ENCODE measurements around the gene GNG12. TPM values are rescaled to one million over a fixed set of nuclear protein-coding genes. Genes with fewer than 3 reads are reported as not detected.
"Not testable (repeated sequence)": the region's sequence is repeated elsewhere in the genome, so short reads cannot be mapped to it uniquely, and the experiment has no call there.

GNG12 gene
- total RNA-seq, 5 donors from 2014 or later (not counting 1 experiment from before 2014, with no cell fraction given): 0.26 to 0.44 (median 0.35) TPM; not detected in 2

DNA sequence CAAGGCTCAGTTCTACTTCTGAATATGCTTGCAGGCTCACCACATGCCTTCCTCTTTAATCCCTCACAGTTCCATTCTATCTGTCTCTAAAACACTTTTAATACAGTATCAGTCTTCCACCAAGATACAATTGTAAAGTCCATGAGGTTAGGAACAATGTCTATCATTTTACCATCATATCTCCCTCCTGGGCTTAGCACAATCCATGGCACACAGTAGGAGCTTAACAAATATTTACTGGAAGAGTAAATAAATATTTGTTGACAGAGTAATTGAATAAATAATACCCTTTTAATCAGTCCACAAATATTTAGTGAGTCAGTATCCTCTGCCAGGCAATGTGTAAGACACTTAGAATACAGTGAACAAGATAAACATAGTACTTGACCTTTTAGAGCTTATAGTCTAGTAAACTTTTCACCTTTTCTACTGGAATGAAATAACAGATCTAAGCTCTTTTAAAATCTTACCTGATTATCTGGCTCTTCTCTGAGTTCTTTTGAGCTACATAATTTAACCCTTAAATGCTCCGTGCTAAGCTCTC lies 160.9 kb downstream of the GNG12 start:
- Mint-ChIP-seq H3K36me3 (no peaks in the 10 kb centered on the region), H3K4me1 (peaks cover 20 to 26% (median 23%) of the 10 kb centered on the region in 3 donors), H3K4me3 (no peak overlapping the region), H3K9me3 (no peaks in the 10 kb centered on the region), H3K27me3 (peaks cover 10 to 13% of the 10 kb centered on the region in 2 donors), H3K27ac (no peak overlapping the region)
- H3K4me3 ChIP-seq (ENCODE audit: control insufficient read depth in 1 of 2, extremely low read depth in 1 of 2, low read length in 1 of 2): no peak overlapping the region
- H3K27ac ChIP-seq (ENCODE audit: low read length): no peak overlapping the region
- no peaks in the 10 kb centered on the region for H3K36me3 ChIP-seq (ENCODE audit: control insufficient read depth in 2 of 2, extremely low read depth in 1 of 2, insufficient read depth in 1 of 2, low read length in 1 of 2)
- no CpG with 5 or more reads among the region's 1 CpG for WGBS (ENCODE audit: insufficient coverage)
- ATAC-seq (replicated peaks in 1 of 4) (no peak), DNase-seq (no peak)
- H3K9me3 ChIP-seq: no peaks in the 10 kb centered on the region
- no peaks in the 10 kb centered on the region for H3K27me3 ChIP-seq (replicated peaks in 1 of 2; ENCODE audit: control insufficient read depth in 2 of 2, extremely low read depth in 1 of 2, insufficient read depth in 2 of 2, low read length in 1 of 2)
- ChIA-PET CTCF (no interaction called here), POLR2A (interaction anchor here (0.6 to 3.0 kb wide), 4 partner anchors 8 to 303 kb away, joined by 3 to 23 read pairs (median 4); partner anchors contain the start of gene GADD45A (in 1 of the 2))
- H3K4me1 ChIP-seq (ENCODE audit: control insufficient read depth in 1 of 2, extremely low read depth in 1 of 2, insufficient read depth in 2 of 2, low read length in 2 of 2): peaks cover 11 to 18% of the 10 kb centered on the region in 2 experiments

DNA sequence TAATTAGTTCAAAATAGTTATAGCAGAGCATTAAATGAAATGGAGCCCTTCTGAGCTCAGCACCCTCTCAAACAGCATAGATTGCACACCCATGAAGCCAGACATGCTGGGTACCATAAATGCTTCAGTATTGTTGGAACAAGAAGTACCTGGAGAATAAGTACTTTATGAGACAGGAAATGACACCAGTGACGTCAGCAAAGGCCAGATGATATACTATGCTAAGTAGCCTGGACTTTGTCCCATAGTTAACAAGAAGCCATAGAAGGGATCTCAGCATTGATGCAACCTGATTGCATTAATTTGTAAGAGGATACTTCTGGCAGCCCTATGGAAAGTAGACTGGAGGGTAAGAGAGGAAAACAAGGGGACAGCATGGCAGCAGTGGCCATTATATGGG lies 164.6 kb downstream of the GNG12 start:
- no peak for ATAC-seq (replicated peaks in 1 of 4)
- peaks cover 14 to 16% of the 10 kb centered on the region in 2 donors for H3K27me3 Mint-ChIP-seq
- 44% methylated on average over 1 of the region's 1 CpG for WGBS (ENCODE audit: insufficient coverage)
- no peak overlapping the region for H3K4me3 ChIP-seq (ENCODE audit: control insufficient read depth in 1 of 2, extremely low read depth in 1 of 2, low read length in 1 of 2)
- H3K4me3 Mint-ChIP-seq: no peak overlapping the region
- no peak overlapping the region for H3K27ac Mint-ChIP-seq
- no peak for DNase-seq
- H3K4me1 ChIP-seq (ENCODE audit: control insufficient read depth in 1 of 2, extremely low read depth in 1 of 2, insufficient read depth in 2 of 2, low read length in 2 of 2): no peaks in the 10 kb centered on the region
- POLR2A ChIA-PET: interaction anchor here in 1 of 2 donors (0.6 kb wide), 1 partner anchor 497 kb away, joined by 3 read pairs; no protein-coding TSS in a partner anchor
- no peaks in the 10 kb centered on the region for H3K9me3 Mint-ChIP-seq
- H3K9me3 ChIP-seq: no peaks in the 10 kb centered on the region
- CTCF ChIA-PET: no interaction called here
- no peaks in the 10 kb centered on the region for H3K36me3 ChIP-seq (ENCODE audit: control insufficient read depth in 2 of 2, extremely low read depth in 1 of 2, insufficient read depth in 1 of 2, low read length in 1 of 2)
- no peaks in the 10 kb centered on the region for H3K27me3 ChIP-seq (replicated peaks in 1 of 2; ENCODE audit: control insufficient read depth in 2 of 2, extremely low read depth in 1 of 2, insufficient read depth in 2 of 2, low read length in 1 of 2)
- peaks cover 0 to 7% (median 5%) of the 10 kb centered on the region in 3 donors for H3K4me1 Mint-ChIP-seq
- no peak overlapping the region for H3K27ac ChIP-seq (ENCODE audit: low read length)
- no peaks in the 10 kb centered on the region for H3K36me3 Mint-ChIP-seq

DNA sequence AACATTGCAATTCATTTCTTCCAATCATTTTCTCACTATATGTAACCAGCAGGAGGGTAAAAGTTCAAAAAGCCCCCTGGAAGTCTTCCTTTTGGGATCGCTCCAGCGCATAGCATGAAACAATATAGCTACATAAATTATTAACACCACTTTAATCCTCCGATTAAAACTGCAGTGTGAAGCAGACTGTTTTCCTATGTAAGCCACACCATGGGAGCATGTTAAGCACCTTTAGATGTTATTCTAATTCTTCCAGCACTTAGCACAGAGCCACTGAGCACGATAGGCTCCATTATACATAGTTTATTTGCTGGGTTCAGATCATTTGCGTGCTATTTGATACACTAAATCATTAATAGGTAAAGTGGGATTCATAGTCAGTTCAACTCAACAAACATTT lies 166.6 kb downstream of the GNG12 start:
- H3K27me3 Mint-ChIP-seq: peaks cover 13 to 24% of the 10 kb centered on the region in 2 donors
- no peaks in the 10 kb centered on the region for H3K4me1 Mint-ChIP-seq
- POLR2A ChIA-PET: no interaction called here
- DNase-seq (no peak), ATAC-seq (replicated peaks in 1 of 4) (no peak)
- no CpG with 5 or more reads among the region's 5 CpGs for WGBS (ENCODE audit: insufficient coverage)
- no peak overlapping the region for H3K4me3 ChIP-seq (ENCODE audit: control insufficient read depth in 1 of 2, extremely low read depth in 1 of 2, low read length in 1 of 2)
- H3K36me3 ChIP-seq (ENCODE audit: control insufficient read depth in 2 of 2, extremely low read depth in 1 of 2, insufficient read depth in 1 of 2, low read length in 1 of 2): no peaks in the 10 kb centered on the region
- CTCF ChIA-PET: interaction anchor here in 1 of 2 donors (1.7 kb wide), 1 partner anchor 12 kb away, joined by 5 read pairs; no protein-coding TSS in a partner anchor
- H3K9me3 ChIP-seq: no peaks in the 10 kb centered on the region
- no peak overlapping the region for H3K27ac Mint-ChIP-seq
- no peak overlapping the region for H3K27ac ChIP-seq (ENCODE audit: low read length)
- H3K27me3 ChIP-seq (replicated peaks in 1 of 2; ENCODE audit: control insufficient read depth in 2 of 2, extremely low read depth in 1 of 2, insufficient read depth in 2 of 2, low read length in 1 of 2): no peaks in the 10 kb centered on the region
- no peaks in the 10 kb centered on the region for H3K36me3 Mint-ChIP-seq
- H3K4me3 Mint-ChIP-seq: no peak overlapping the region
- no peaks in the 10 kb centered on the region for H3K4me1 ChIP-seq (ENCODE audit: control insufficient read depth in 1 of 2, extremely low read depth in 1 of 2, insufficient read depth in 2 of 2, low read length in 2 of 2)
- H3K9me3 Mint-ChIP-seq: no peaks in the 10 kb centered on the region

DNA sequence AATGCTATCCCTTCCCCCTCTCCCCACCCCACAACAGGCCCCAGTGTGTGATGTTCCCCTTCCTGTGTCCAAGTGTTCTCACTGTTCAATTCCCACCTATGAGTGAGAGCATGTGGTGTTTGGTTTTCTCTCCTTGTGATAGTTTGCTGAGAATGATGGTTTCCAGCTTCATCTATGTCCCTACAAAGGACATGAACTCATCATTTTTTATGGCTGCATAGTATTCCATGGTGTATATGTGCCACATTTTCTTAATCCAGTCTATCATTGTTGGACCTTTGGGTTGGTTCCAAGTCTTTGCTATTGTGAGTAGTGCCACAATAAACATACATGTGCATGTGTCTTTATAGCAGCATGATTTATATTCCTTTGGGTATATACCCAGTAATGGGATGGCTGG lies 168.0 kb downstream of the GNG12 start:
- H3K36me3 Mint-ChIP-seq; H3K27me3 ChIP-seq (replicated peaks in 1 of 2; ENCODE audit: control insufficient read depth in 2 of 2, extremely low read depth in 1 of 2, insufficient read depth in 2 of 2, low read length in 1 of 2); DNase-seq; H3K27ac ChIP-seq (ENCODE audit: low read length); H3K9me3 Mint-ChIP-seq; CTCF ChIA-PET; H3K27ac Mint-ChIP-seq; H3K4me1 Mint-ChIP-seq; H3K4me3 Mint-ChIP-seq; ATAC-seq (replicated peaks in 1 of 4); POLR2A ChIA-PET; H3K4me1 ChIP-seq (ENCODE audit: control insufficient read depth in 1 of 2, extremely low read depth in 1 of 2, insufficient read depth in 2 of 2, low read length in 2 of 2); H3K36me3 ChIP-seq (ENCODE audit: control insufficient read depth in 2 of 2, extremely low read depth in 1 of 2, insufficient read depth in 1 of 2, low read length in 1 of 2); H3K4me3 ChIP-seq (ENCODE audit: control insufficient read depth in 1 of 2, extremely low read depth in 1 of 2, low read length in 1 of 2); H3K9me3 ChIP-seq: not testable (repeated sequence)
- peaks cover 19 to 26% of the 10 kb centered on the region in 2 donors for H3K27me3 Mint-ChIP-seq

DNA sequence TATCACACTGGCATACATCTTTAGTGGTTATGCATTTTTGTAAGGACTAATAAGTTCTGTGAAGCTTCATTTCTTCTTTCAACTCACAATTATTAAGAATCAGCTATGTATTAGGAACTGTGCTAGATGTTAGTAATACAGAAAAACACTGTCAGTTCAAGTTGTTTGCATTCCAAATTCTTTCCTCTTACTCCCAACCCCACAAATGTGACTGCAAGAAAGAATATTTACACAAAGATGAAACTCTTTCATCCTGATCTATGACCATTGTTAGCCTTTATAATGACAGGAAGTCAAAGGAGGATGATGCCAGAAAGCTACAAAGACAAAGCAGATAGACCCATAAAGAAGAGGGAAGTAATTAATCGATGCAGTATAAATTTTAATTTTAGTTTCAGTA lies 169.2 kb downstream of the GNG12 start:
- DNase-seq: no peak

DNA sequence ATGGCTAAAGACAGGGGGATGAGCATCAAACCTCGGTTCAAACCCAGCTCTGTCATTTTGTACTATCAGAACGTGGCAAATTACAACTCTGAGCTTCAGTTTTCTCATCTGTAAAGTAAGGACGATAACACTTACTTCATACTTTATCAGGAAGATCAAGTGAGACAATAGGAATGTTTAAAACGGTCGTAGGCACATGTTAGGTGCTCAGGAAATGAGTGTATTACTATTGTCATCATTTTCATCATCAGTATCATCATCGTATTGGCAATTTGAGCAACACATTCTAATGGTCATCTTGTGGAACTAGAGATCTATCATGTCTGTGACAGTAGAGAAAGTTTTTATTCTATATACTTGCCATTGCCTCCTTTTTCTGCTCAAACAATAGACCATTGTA lies 170.4 kb downstream of the GNG12 start:
- H3K27me3 ChIP-seq (replicated peaks in 1 of 2; ENCODE audit: control insufficient read depth in 2 of 2, extremely low read depth in 1 of 2, insufficient read depth in 2 of 2, low read length in 1 of 2): no peaks in the 10 kb centered on the region
- H3K36me3 Mint-ChIP-seq: no peaks in the 10 kb centered on the region
- H3K36me3 ChIP-seq (ENCODE audit: control insufficient read depth in 2 of 2, extremely low read depth in 1 of 2, insufficient read depth in 1 of 2, low read length in 1 of 2): no peaks in the 10 kb centered on the region
- no peaks in the 10 kb centered on the region for H3K9me3 ChIP-seq
- no peak overlapping the region for H3K27ac ChIP-seq (ENCODE audit: low read length)
- H3K27me3 Mint-ChIP-seq: peaks cover 28 to 30% of the 10 kb centered on the region in 2 donors
- H3K4me1 ChIP-seq (ENCODE audit: control insufficient read depth in 1 of 2, extremely low read depth in 1 of 2, insufficient read depth in 2 of 2, low read length in 2 of 2): no peaks in the 10 kb centered on the region
- ATAC-seq (replicated peaks in 1 of 4) (no peak), DNase-seq (no peak)
- H3K27ac Mint-ChIP-seq: no peak overlapping the region
- no peak overlapping the region for H3K4me3 ChIP-seq (ENCODE audit: control insufficient read depth in 1 of 2, extremely low read depth in 1 of 2, low read length in 1 of 2)
- POLR2A ChIA-PET: no interaction called here
- H3K4me1 Mint-ChIP-seq: no peaks in the 10 kb centered on the region
- no peak overlapping the region for H3K4me3 Mint-ChIP-seq
- no CpG with 5 or more reads among the region's 6 CpGs for WGBS (ENCODE audit: insufficient coverage)
- H3K9me3 Mint-ChIP-seq: no peaks in the 10 kb centered on the region
- CTCF ChIA-PET: no interaction called here

More for the DNA sequence above, 169.2 kb downstream of the GNG12 start:
- Histone ChIP-seq H3K9me3 (no peaks in the 10 kb centered on the region), H3K4me1 (ENCODE audit: control insufficient read depth in 1 of 2, extremely low read depth in 1 of 2, insufficient read depth in 2 of 2, low read length in 2 of 2) (no peaks in the 10 kb centered on the region), H3K36me3 (ENCODE audit: control insufficient read depth in 2 of 2, extremely low read depth in 1 of 2, insufficient read depth in 1 of 2, low read length in 1 of 2) (no peaks in the 10 kb centered on the region), H3K4me3 (ENCODE audit: control insufficient read depth in 1 of 2, extremely low read depth in 1 of 2, low read length in 1 of 2) (no peak overlapping the region), H3K27ac (ENCODE audit: low read length) (no peak overlapping the region), H3K27me3 (replicated peaks in 1 of 2; ENCODE audit: control insufficient read depth in 2 of 2, extremely low read depth in 1 of 2, insufficient read depth in 2 of 2, low read length in 1 of 2) (no peaks in the 10 kb centered on the region)
- Mint-ChIP-seq H3K36me3 (no peaks in the 10 kb centered on the region), H3K27ac (no peak overlapping the region), H3K4me1 (no peaks in the 10 kb centered on the region), H3K4me3 (no peak overlapping the region), H3K9me3 (no peaks in the 10 kb centered on the region), H3K27me3 (peaks cover 27 to 34% of the 10 kb centered on the region in 2 donors)
- no CpG with 5 or more reads among the region's 1 CpG for WGBS (ENCODE audit: insufficient coverage)
- ChIA-PET POLR2A (interaction anchor here (0.5 to 1.2 kb wide), 2 partner anchors 8 to 208 kb away, joined by 3 to 5 read pairs; no protein-coding TSS in a partner anchor), CTCF (no interaction called here)
- ATAC-seq (replicated peaks in 1 of 4): no peak
